ENCODE measurements around the gene PLCL1.

GRCh38 chr2:197863744-197864143 is 59.4 kb downstream of the PLCL1 start:
- TF ChIP-seq POLR2A (IDR thresholded peaks at IDR 0.05), result no peak
- TF ChIP-seq, protein P1, sequence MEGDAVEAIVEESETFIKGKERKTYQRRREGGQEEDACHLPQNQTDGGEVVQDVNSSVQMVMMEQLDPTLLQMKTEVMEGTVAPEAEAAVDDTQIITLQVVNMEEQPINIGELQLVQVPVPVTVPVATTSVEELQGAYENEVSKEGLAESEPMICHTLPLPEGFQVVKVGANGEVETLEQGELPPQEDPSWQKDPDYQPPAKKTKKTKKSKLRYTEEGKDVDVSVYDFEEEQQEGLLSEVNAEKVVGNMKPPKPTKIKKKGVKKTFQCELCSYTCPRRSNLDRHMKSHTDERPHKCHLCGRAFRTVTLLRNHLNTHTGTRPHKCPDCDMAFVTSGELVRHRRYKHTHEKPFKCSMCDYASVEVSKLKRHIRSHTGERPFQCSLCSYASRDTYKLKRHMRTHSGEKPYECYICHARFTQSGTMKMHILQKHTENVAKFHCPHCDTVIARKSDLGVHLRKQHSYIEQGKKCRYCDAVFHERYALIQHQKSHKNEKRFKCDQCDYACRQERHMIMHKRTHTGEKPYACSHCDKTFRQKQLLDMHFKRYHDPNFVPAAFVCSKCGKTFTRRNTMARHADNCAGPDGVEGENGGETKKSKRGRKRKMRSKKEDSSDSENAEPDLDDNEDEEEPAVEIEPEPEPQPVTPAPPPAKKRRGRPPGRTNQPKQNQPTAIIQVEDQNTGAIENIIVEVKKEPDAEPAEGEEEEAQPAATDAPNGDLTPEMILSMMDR (IDR thresholded peaks at IDR 0.05), result no peak

All from breast epithelium (tissue), 3 donors.